Ovary (tissue), 3 donors: ENCODE results near the gene NCCRP1.

Experiments
- CTCF ChIP-seq, 3 donors: fragments of 450-650 bp in 2 of 3; fragments of 200-600 bp in 1 of 3; IDR thresholded peaks; one replicate each; pipeline versions ENCODE4 v1.5.1 to v1.8.0; 2016 to 2022; ENCODE audit warnings: antibody characterized with exemption in 3 of 3, mild to moderate bottlenecking in 1 of 3
- EP300 ChIP-seq: sonication (generic); formaldehyde crosslinking; IDR thresholded peaks from one replicate; pipeline ENCODE4 v1.6.1; 2017; ENCODE audit warnings: antibody characterized with exemption
- POLR2A ChIP-seq: fragments of 450-650 bp; IDR thresholded peaks from one replicate; pipeline ENCODE4 v1.6.1; 2017; ENCODE audit warnings: antibody characterized with exemption, mild to moderate bottlenecking, moderate library complexity
- donor health status: DM: no; HTN: no; CAD: no.

- TF ChIP-seq POLR2A: no peak
- TF ChIP-seq EP300: no peak
- TF ChIP-seq CTCF (IDR thresholded peaks at IDR 0.05): no peak
These were observed 21.9 kb upstream of the NCCRP1 start for GRCh38 chr19:39174558-39175544.
